ENCODE measurements around the gene USP34.

Gene USP34

DNA sequence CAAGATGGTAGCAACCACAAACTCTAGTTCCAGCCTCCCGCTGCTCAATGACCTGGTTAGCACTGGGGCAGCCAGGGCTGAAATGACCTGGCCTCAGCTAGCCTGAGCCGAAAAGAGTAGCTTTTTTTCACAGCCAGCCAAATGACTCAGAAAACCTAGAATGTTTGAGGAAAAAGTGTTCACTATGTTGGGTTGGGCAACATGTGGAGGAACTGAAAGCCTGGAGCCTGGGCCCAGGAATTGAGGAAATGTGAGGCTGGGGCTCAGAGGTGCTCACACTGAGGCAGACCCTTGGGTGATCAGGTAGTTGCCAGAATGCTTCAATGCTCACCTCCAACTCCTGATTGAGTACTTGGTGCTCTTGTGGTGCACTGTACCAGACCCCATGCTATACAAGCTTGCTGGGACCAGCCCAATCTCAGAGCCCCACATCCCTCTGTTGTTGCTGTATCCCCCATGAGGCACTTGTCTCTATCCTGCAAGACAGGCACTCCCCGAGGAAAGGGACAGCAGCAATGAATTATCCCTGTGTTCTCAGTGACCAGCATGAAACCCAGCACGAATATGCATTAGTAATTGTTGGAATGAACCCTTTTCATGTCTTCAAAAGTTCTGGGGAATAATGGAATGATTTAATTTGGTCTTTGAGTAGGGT, 116.2 kb downstream of the USP34 start:
- H3K4me1 ChIP-seq, result peaks cover 6% of the 10 kb centered on the region
- H2AFZ ChIP-seq, result no peak overlapping the region
- no peaks in the 10 kb centered on the region for H3K9me3 ChIP-seq (ENCODE audit: control insufficient read depth, low read length)
- no peak overlapping the region for H3K9ac ChIP-seq
- H3K4me2 ChIP-seq (ENCODE audit: low read length), result no peak overlapping the region
- H3K4me3 ChIP-seq (ENCODE audit: low read depth, low read length), result no peak overlapping the region
- H3K27ac ChIP-seq, result no peak overlapping the region
- H3K27me3 ChIP-seq (ENCODE audit: control insufficient read depth, insufficient read depth, low read length), result no peaks in the 10 kb centered on the region
- peaks cover 28% of the 10 kb centered on the region for H3K79me2 ChIP-seq
- TF ChIP-seq, protein P1, sequence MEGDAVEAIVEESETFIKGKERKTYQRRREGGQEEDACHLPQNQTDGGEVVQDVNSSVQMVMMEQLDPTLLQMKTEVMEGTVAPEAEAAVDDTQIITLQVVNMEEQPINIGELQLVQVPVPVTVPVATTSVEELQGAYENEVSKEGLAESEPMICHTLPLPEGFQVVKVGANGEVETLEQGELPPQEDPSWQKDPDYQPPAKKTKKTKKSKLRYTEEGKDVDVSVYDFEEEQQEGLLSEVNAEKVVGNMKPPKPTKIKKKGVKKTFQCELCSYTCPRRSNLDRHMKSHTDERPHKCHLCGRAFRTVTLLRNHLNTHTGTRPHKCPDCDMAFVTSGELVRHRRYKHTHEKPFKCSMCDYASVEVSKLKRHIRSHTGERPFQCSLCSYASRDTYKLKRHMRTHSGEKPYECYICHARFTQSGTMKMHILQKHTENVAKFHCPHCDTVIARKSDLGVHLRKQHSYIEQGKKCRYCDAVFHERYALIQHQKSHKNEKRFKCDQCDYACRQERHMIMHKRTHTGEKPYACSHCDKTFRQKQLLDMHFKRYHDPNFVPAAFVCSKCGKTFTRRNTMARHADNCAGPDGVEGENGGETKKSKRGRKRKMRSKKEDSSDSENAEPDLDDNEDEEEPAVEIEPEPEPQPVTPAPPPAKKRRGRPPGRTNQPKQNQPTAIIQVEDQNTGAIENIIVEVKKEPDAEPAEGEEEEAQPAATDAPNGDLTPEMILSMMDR (IDR thresholded peaks at IDR 0.05), result no peak
- H3K36me3 ChIP-seq (ENCODE audit: control insufficient read depth, insufficient read depth, low read length), result no peaks in the 10 kb centered on the region

DNA sequence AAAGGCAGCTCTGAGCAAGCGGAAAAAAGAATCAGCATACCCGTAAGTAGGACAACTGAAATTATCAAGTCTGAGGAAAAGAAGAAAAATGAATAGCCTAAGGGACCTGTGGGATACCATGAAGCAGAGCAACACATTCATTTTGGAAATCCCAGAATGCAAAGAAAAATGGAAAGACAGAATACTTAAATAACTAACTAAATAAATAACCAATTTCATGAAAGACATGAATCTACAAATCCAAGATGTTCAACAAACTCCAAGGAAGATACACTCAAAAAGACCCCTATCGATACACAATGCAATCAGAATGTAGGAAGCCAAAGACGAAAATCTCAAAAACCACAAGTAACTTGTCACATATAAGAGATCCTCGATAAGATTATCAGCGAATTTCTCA, 117.0 kb downstream of the USP34 start:
- H3K4me1 ChIP-seq, result peaks cover 6% of the 10 kb centered on the region
- TF ChIP-seq, protein P1 (IDR thresholded peaks at IDR 0.05), result no peak
- H2AFZ ChIP-seq, result no peak overlapping the region
- no peak overlapping the region for H3K4me2 ChIP-seq (ENCODE audit: low read length)
- no peaks in the 10 kb centered on the region for H3K9me3 ChIP-seq (ENCODE audit: control insufficient read depth, low read length)
- no peak overlapping the region for H3K4me3 ChIP-seq (ENCODE audit: low read depth, low read length)
- peaks cover 28% of the 10 kb centered on the region for H3K79me2 ChIP-seq
- H3K27me3 ChIP-seq (ENCODE audit: control insufficient read depth, insufficient read depth, low read length), result no peaks in the 10 kb centered on the region
- no peak overlapping the region for H3K9ac ChIP-seq
- no peak overlapping the region for H3K27ac ChIP-seq
- H3K36me3 ChIP-seq (ENCODE audit: control insufficient read depth, insufficient read depth, low read length), result no peaks in the 10 kb centered on the region

- no peak overlapping the region for H2AFZ ChIP-seq
- H3K36me3 ChIP-seq (ENCODE audit: control insufficient read depth, insufficient read depth, low read length), result no peaks in the 10 kb centered on the region
- no peaks in the 10 kb centered on the region for H3K4me1 ChIP-seq
- H3K4me2 ChIP-seq (ENCODE audit: low read length), result no peak overlapping the region
- peaks cover 24% of the 10 kb centered on the region for H3K79me2 ChIP-seq
- H3K9me3 ChIP-seq (ENCODE audit: control insufficient read depth, low read length), result no peaks in the 10 kb centered on the region
- TF ChIP-seq, protein P1 (IDR thresholded peaks at IDR 0.05), result no peak
- no peak overlapping the region for H3K27ac ChIP-seq
- H3K4me3 ChIP-seq (ENCODE audit: low read depth, low read length), result no peak overlapping the region
- H3K27me3 ChIP-seq (ENCODE audit: control insufficient read depth, insufficient read depth, low read length), result no peaks in the 10 kb centered on the region
- no peak overlapping the region for H3K9ac ChIP-seq
These were observed 120.1 kb downstream of the USP34 start for GRCh38 chr2:61350777-61351176.

DNA sequence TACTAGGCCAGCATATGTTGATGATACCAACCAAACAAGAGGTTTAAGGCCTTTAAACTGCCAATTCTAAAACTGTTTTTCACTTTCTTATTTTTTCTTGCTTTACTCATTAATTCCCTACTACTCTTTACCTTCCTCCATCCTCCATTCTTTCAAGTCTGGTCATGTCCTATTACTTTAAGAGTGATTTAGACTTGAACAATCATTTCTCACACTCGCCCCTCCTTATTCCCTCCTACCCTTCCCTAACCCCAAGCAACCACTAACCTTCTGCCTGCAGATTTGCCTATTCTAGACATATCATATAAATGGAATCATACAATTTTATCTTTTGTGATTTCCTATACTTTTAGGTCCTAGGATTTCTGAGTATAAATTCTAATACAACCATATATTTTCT, 127.7 kb downstream of the USP34 start:
- Histone ChIP-seq H3K27me3 (ENCODE audit: control insufficient read depth, insufficient read depth, low read length) (no peaks in the 10 kb centered on the region), H3K27ac (no peak overlapping the region), H3K79me2 (no peaks in the 10 kb centered on the region), H3K36me3 (ENCODE audit: control insufficient read depth, insufficient read depth, low read length) (no peaks in the 10 kb centered on the region), H3K4me3 (ENCODE audit: low read depth, low read length) (no peak overlapping the region), H3K4me2 (ENCODE audit: low read length) (no peak overlapping the region), H3K9ac (no peak overlapping the region), H2AFZ (no peak overlapping the region), H3K4me1 (no peaks in the 10 kb centered on the region), H3K9me3 (ENCODE audit: control insufficient read depth, low read length) (no peaks in the 10 kb centered on the region)
- TF ChIP-seq, protein P1 (IDR thresholded peaks at IDR 0.05), result no peak

GRCh38 chr2:61340242-61340641, 130.6 kb downstream of the USP34 start:
- Histone ChIP-seq H3K27me3 (ENCODE audit: control insufficient read depth, insufficient read depth, low read length) (no peaks in the 10 kb centered on the region), H3K4me3 (ENCODE audit: low read depth, low read length) (no peak overlapping the region), H3K4me1 (no peaks in the 10 kb centered on the region), H3K79me2 (no peaks in the 10 kb centered on the region), H3K9me3 (ENCODE audit: control insufficient read depth, low read length) (no peaks in the 10 kb centered on the region), H3K27ac (no peak overlapping the region), H3K4me2 (ENCODE audit: low read length) (no peak overlapping the region), H3K36me3 (ENCODE audit: control insufficient read depth, insufficient read depth, low read length) (no peaks in the 10 kb centered on the region), H2AFZ (no peak overlapping the region), H3K9ac (no peak overlapping the region)
- TF ChIP-seq, protein P1 (IDR thresholded peaks at IDR 0.05), result no peak

Measured in parathyroid adenoma (tissue), 2 donors.